CD14-positive monocyte (primary cell): ENCODE data around the gene CHD1. TPM values are rescaled to one million over a fixed set of nuclear protein-coding genes. Genes with fewer than 3 reads are reported as not detected.

Experiments
- DNase-seq, 3 donors: peaks; one replicate each; pipeline ENCODE4 v3.0.0-alpha.2; 2011 to 2022
- H2AFZ ChIP-seq: 2 replicates; pipeline ENCODE4 v1.6.0; 2012; ENCODE audit warnings: mild to moderate bottlenecking, low read depth, low read length, inconsistent platforms; ENCODE audit not compliant: insufficient read depth, poor library complexity, severe bottlenecking
- H3K27ac ChIP-seq, 2 donors: 1 replicate in 1 of 2; 2 replicates in 1 of 2; pipeline ENCODE4 v1.5.1; 2012 to 2013; ENCODE audit warnings: low read length in 2 of 2, control low read depth in 1 of 2, inconsistent platforms in 1 of 2, low read depth in 1 of 2, mild to moderate bottlenecking in 1 of 2
- H3K27me3 ChIP-seq, 2 donors: one replicate each; pipeline versions ENCODE4 v1.6.0 to v1.6.1; 2011 to 2013; ENCODE audit warnings: low read length in 2 of 2; ENCODE audit not compliant: control insufficient read depth in 2 of 2, insufficient read depth in 2 of 2
- H3K36me3 ChIP-seq, 2 donors: replicated peaks in 1 of 2; 1 replicate in 1 of 2; 2 replicates in 1 of 2; pipeline versions ENCODE4 v1.5.1 to v1.6.1; 2012 to 2013; ENCODE audit warnings: low read length in 2 of 2, control low read depth in 1 of 2, inconsistent platforms in 1 of 2, mild to moderate bottlenecking in 1 of 2; ENCODE audit not compliant: insufficient read depth in 2 of 2, control insufficient read depth in 1 of 2
- H3K4me1 ChIP-seq, 2 donors: 1 replicate in 1 of 2; 2 replicates in 1 of 2; pipeline versions ENCODE4 v1.5.1 to v1.6.1; 2012 to 2013; ENCODE audit warnings: low read length in 2 of 2, control low read depth in 1 of 2, inconsistent platforms in 1 of 2, mild to moderate bottlenecking in 1 of 2, moderate library complexity in 1 of 2; ENCODE audit not compliant: insufficient read depth in 2 of 2, control insufficient read depth in 1 of 2
- H3K4me2 ChIP-seq: replicated peaks from 2 replicates; pipeline ENCODE3; 2012; ENCODE audit warnings: low read length, moderate library complexity, mild to moderate bottlenecking; ENCODE audit not compliant: poor library complexity, severe bottlenecking; ENCODE audit errors: extremely low read depth
- H3K4me3 ChIP-seq, 3 experiments: fragments of 200-600 bp in 1 of 3; sonication (generic) in 1 of 3; replicated peaks in 1 of 3; 1 replicate in 2 of 3; 2 replicates in 1 of 3; pipeline ENCODE4 v1.5.1; 2011 to 2013; ENCODE audit warnings: low read length in 3 of 3, mild to moderate bottlenecking in 3 of 3, control low read depth in 2 of 3, low read depth in 2 of 3, inconsistent platforms in 1 of 3, moderate library complexity in 1 of 3
- H3K79me2 ChIP-seq: 2 replicates; pipeline ENCODE4 v1.6.0; 2012; ENCODE audit warnings: mild to moderate bottlenecking, control low read depth, inconsistent platforms, low read length, moderate library complexity; ENCODE audit not compliant: insufficient read depth
- H3K9ac ChIP-seq: 2 replicates; pipeline ENCODE4 v1.6.0; 2017; ENCODE audit warnings: low read length, mild to moderate bottlenecking; ENCODE audit not compliant: insufficient read depth, poor library complexity, severe bottlenecking
- H3K9me3 ChIP-seq, 2 donors: replicated peaks in 1 of 2; 1 replicate in 1 of 2; 2 replicates in 1 of 2; pipeline versions ENCODE4 v1.5.1 to v1.6.1; 2012 to 2013; ENCODE audit warnings: low read length in 2 of 2, control low read depth in 1 of 2; ENCODE audit not compliant: control insufficient read depth in 1 of 2, insufficient read depth in 1 of 2
- H4K20me1 ChIP-seq: 2 replicates; pipeline ENCODE4 v1.6.0; 2012; ENCODE audit warnings: mild to moderate bottlenecking, low read length, control low read depth, moderate library complexity; ENCODE audit not compliant: insufficient read depth
- H3K27ac Mint-ChIP-seq, 7 donors: one replicate each; pipeline ENCODE4 v1.8.0; 2020; ENCODE audit warnings: mild to moderate bottlenecking in 7 of 7, mixed read lengths in 7 of 7, moderate library complexity in 6 of 7, inconsistent platforms in 2 of 7
- H3K27me3 Mint-ChIP-seq, 3 donors: one replicate each; pipeline ENCODE4 v1.8.0; 2021 to 2022; ENCODE audit warnings: low read depth in 3 of 3, mild to moderate bottlenecking in 3 of 3, mixed read lengths in 3 of 3, moderate library complexity in 3 of 3, inconsistent platforms in 1 of 3
- H3K36me3 Mint-ChIP-seq, 2 donors: one replicate each; pipeline ENCODE4 v1.8.0; 2020; ENCODE audit warnings: mixed read lengths in 2 of 2, inconsistent platforms in 1 of 2, mild to moderate bottlenecking in 1 of 2
- H3K4me1 Mint-ChIP-seq: one replicate; pipeline ENCODE4 v1.8.0; 2020; ENCODE audit warnings: mild to moderate bottlenecking, mixed read lengths
- H3K4me3 Mint-ChIP-seq, 2 donors: one replicate each; pipeline ENCODE4 v1.8.0; 2020; ENCODE audit warnings: mild to moderate bottlenecking in 2 of 2, mixed read lengths in 2 of 2, moderate library complexity in 1 of 2
- H3K9me3 Mint-ChIP-seq, 7 donors: one replicate each; pipeline ENCODE4 v1.8.0; 2020 to 2022; ENCODE audit warnings: mixed read lengths in 7 of 7, mild to moderate bottlenecking in 6 of 7, moderate library complexity in 6 of 7, inconsistent platforms in 2 of 7
- CTCF ChIP-seq: fragments of 200-600 bp; IDR thresholded peaks from one replicate; pipeline ENCODE4 v1.8.0; 2022; ENCODE audit warnings: antibody characterized with exemption, mild to moderate bottlenecking
- WGBS: methylation state at CpG from one replicate; pipeline ENCODE4 v1.1.5; 2013; ENCODE audit warnings: missing lambda C conversion rate; ENCODE audit not compliant: insufficient coverage; 5-methylcytosine and 5-hydroxymethylcytosine counted together
- intact Hi-C, 2 donors: fragments of 100-400 bp; cut with micrococcal nuclease; formaldehyde crosslinking; loops; one replicate each; pipeline versions ENCODE4 v1.15.0 to v1.15.1; 2023
- polyA plus RNA-seq, 3 donors: library from polyadenylated mRNA; depleted of rRNA in 1 of 3; unstranded in 2 of 3; stranded (reverse) in 1 of 3; fragments of 300-500 nt in 2 of 3; fragments of >200 nt in 1 of 3; fragmentation: Illumina TruSeq in 2 of 3; gene quantifications; 1 replicate in 2 of 3; 2 replicates in 1 of 3; pipeline ENCODE4 v1.2.3, GENCODE V29; 2012 to 2021
- small RNA-seq: library from RNA; depleted of rRNA; stranded (forward); fragments of <200 nt; gene quantifications from one replicate; pipeline ENCODE3, GENCODE V24; 2012; ENCODE audit warnings: low read depth; ENCODE audit not compliant: insufficient read length

Gene CHD1
- polyA plus RNA-seq, 3 donors = 3.1 to 45.7 (median 6.7) TPM

DNA sequence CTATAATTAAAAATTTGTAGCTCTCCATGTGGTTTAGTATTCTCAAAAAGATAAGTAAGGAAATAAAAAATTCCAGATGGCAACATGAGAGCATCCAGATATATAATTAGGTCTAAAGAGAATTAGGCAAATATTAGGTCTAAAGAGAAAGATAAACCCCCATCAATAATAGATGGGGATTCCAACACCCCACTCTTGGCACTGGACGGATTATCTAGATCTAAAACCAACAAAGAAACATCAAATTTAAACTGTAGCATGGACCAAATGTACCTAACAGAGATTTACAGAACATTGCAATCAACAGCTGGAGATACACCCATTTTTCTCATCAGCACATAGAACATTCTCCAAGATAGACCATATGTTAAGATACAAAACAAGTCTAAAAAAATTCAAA, 123.7 kb downstream of the CHD1 start:
- TF ChIP-seq CTCF = no peak
- Histone ChIP-seq H3K27ac (no peak overlapping the region), H3K27me3 (peaks cover 0 to 2% of the 10 kb centered on the region in 2 donors), H3K4me1 (no peaks in the 10 kb centered on the region), H3K4me2 (no peak overlapping the region), H3K9ac (no peak overlapping the region), H3K36me3 (no peaks in the 10 kb centered on the region), H3K9me3 (peaks cover 6 to 13% of the 10 kb centered on the region in 2 donors), H3K4me3 (no peak overlapping the region), H3K79me2 (no peaks in the 10 kb centered on the region), H4K20me1 (no peaks in the 10 kb centered on the region), H2AFZ (no peak overlapping the region)
- intact Hi-C loops = no loop called here
- H3K27ac Mint-ChIP-seq = no peak overlapping the region
- H3K36me3 Mint-ChIP-seq = peaks cover 0 to 2% of the 10 kb centered on the region in 2 donors
- no peak overlapping the region for H3K4me3 Mint-ChIP-seq
- H3K9me3 Mint-ChIP-seq = peaks cover 11 to 29% (median 22%) of the 10 kb centered on the region in 7 donors
- no peak for DNase-seq
- peaks cover 2 to 18% (median 8%) of the 10 kb centered on the region in 3 donors for H3K27me3 Mint-ChIP-seq
- no peaks in the 10 kb centered on the region for H3K4me1 Mint-ChIP-seq
- WGBS = no CpG with 5 or more reads among the region's 1 CpG

- Histone ChIP-seq H3K79me2 (no peaks in the 10 kb centered on the region), H3K36me3 (no peaks in the 10 kb centered on the region), H4K20me1 (no peaks in the 10 kb centered on the region), H3K4me1 (no peaks in the 10 kb centered on the region), H3K27me3 (peaks cover 0 to 2% of the 10 kb centered on the region in 2 donors), H3K4me2 (no peak overlapping the region), H3K9ac (no peak overlapping the region), H2AFZ (no peak overlapping the region), H3K4me3 (no peak overlapping the region), H3K9me3 (peaks cover 6 to 13% of the 10 kb centered on the region in 2 donors), H3K27ac (no peak overlapping the region)
- intact Hi-C loops = no loop called here
- no peak overlapping the region for H3K27ac Mint-ChIP-seq
- no peak overlapping the region for H3K4me3 Mint-ChIP-seq
- H3K4me1 Mint-ChIP-seq = no peaks in the 10 kb centered on the region
- DNase-seq = no peak
- no peak for TF ChIP-seq CTCF
- H3K27me3 Mint-ChIP-seq = peaks cover 2 to 18% (median 8%) of the 10 kb centered on the region in 3 donors
- no CpG with 5 or more reads among the region's 2 CpGs for WGBS
- H3K36me3 Mint-ChIP-seq = peaks cover 0 to 2% of the 10 kb centered on the region in 2 donors
- peaks cover 11 to 29% (median 22%) of the 10 kb centered on the region in 7 donors for H3K9me3 Mint-ChIP-seq
These were observed 124.7 kb downstream of the CHD1 start for GRCh38 chr5:98804066-98804465.

Small RNA genes within 50 kb of the gene (small RNA-seq; reads per million reads assigned to genes)
- not detected for gene RF00019
- gene RNU6-402P = not detected

Other genes starting within 250 kb of the CHD1 start
- under 1 TPM in 2 of 3 donors, not detected in 1; 0.12 to 0.17 TPM for gene RGMB, start 155.3 kb downstream of the CHD1 start, polyA plus RNA-seq